ENCODE data around the gene RGS9BP. TPM values are rescaled to one million over a fixed set of nuclear protein-coding genes. Genes with fewer than 3 reads are reported as not detected.

RGS9BP gene
- total RNA-seq, 1 donor from 2014 or later = not detected

GRCh38 chr19:32718286-32718685 is 42.6 kb downstream of the RGS9BP start:
- intact Hi-C loops (cut with DNase I) = no loop called here
- Histone ChIP-seq H3K36me3 (peaks cover 0 to 14% of the 10 kb centered on the region in 2 donors), H3K27me3 (no peaks in the 10 kb centered on the region), H3K9me3 (no peaks in the 10 kb centered on the region), H3K4me1 (no peaks in the 10 kb centered on the region), H3K27ac (no peak overlapping the region), H3K4me3 (no peak overlapping the region)
- no peak for TF ChIP-seq CTCF (IDR thresholded peaks at IDR 0.05)
- no peak for DNase-seq (ENCODE audit: low spot score in 2 of 2)

- H3K4me3 ChIP-seq = no peak within 1 kb of the TSS
- no peaks in the 10 kb centered on the region for H3K27me3 ChIP-seq
- no peaks in the 10 kb centered on the region for H3K4me1 ChIP-seq
- peaks cover 0 to 6% of the 10 kb centered on the region in 2 donors for H3K36me3 ChIP-seq
- intact Hi-C loops (cut with DNase I) = no loop called here
- DNase-seq (ENCODE audit: low spot score in 2 of 2) = no peak
- H3K9me3 ChIP-seq = no peaks in the 10 kb centered on the region
- TF ChIP-seq CTCF (IDR thresholded peaks at IDR 0.05) = no peak
- H3K27ac ChIP-seq = no peak within 1 kb of the TSS
These were observed 44.0 kb downstream of the RGS9BP start, which contains the start of gene TDRD12 for GRCh38 chr19:32719611-32720059. Gene TDRD12 (plus strand): TSS chr19:32719767. CDS start chr19:32720073, 306 bp downstream.

- DNase-seq (ENCODE audit: low spot score in 2 of 2) = no peak
- TF ChIP-seq CTCF (IDR thresholded peaks at IDR 0.05) = no peak
- Histone ChIP-seq H3K36me3 (no peaks in the 10 kb centered on the region), H3K4me1 (no peaks in the 10 kb centered on the region), H3K27ac (no peak overlapping the region), H3K4me3 (no peak overlapping the region), H3K27me3 (no peaks in the 10 kb centered on the region), H3K9me3 (no peaks in the 10 kb centered on the region)
- intact Hi-C loops (cut with DNase I) = no loop called here
These were observed 44.7 kb downstream of the RGS9BP start for GRCh38 chr19:32720216-32720935.

GRCh38 chr19:32720936-32721250 is 45.2 kb downstream of the RGS9BP start:
- Histone ChIP-seq H3K9me3 (no peaks in the 10 kb centered on the region), H3K4me1 (no peaks in the 10 kb centered on the region), H3K36me3 (no peaks in the 10 kb centered on the region), H3K27me3 (no peaks in the 10 kb centered on the region), H3K4me3 (no peak overlapping the region), H3K27ac (no peak overlapping the region)
- no peak for DNase-seq (ENCODE audit: low spot score in 2 of 2)
- TF ChIP-seq CTCF (IDR thresholded peaks at IDR 0.05) = no peak
- intact Hi-C loops (cut with DNase I) = no loop called here

Other genes starting within 250 kb of the RGS9BP start
- gene PDCD5, start 94.7 kb upstream of the RGS9BP start, total RNA-seq = 36.6 TPM
- gene ANKRD27, start 668 bp upstream of the RGS9BP start, total RNA-seq = 17.3 TPM
- gene NUDT19, start 16.0 kb downstream of the RGS9BP start, total RNA-seq = 6.2 TPM
- gene TDRD12, start 43.9 kb downstream of the RGS9BP start, total RNA-seq = 0.11 TPM
- not detected for gene SLC7A9, start 193.9 kb downstream of the RGS9BP start, total RNA-seq